NCI-H2107 treated with DMSO at 0.1 percent for 48 hours (cell line): Measurements from ENCODE around the gene RCHY1.

Experiments
- DNase-seq: peaks from one replicate; lab custom pipeline; 2025; ENCODE audit not compliant: unreplicated experiment; lab: John Stamatoyannopoulos, UW

RCHY1 gene

GRCh38 chr4:75429208-75429607 is 85.0 kb downstream of the RCHY1 start:
- no peak for DNase-seq
